ENCODE data around the gene SAMD1.

SAMD1 gene

GRCh38 chr19:14096272-14096992 lies 5.9 kb upstream of the SAMD1 start:
- Histone ChIP-seq H3K79me1 (ENCODE audit: low read length) (peaks cover 4% of the 10 kb centered on the region), H2BK120ac (ENCODE audit: insufficient read depth, low read length, poor library complexity) (no peak overlapping the region), H3K4ac (ENCODE audit: low read depth, low read length) (no peak overlapping the region), H3K27ac (ENCODE audit: low read depth, low read length) (no peak overlapping the region), H3K18ac (ENCODE audit: low read length) (no peak overlapping the region), H3K9ac (ENCODE audit: low read length) (no peak overlapping the region), H3K4me2 (ENCODE audit: low read length) (no peak overlapping the region), H2BK5ac (ENCODE audit: low read depth, low read length, poor library complexity) (no peak overlapping the region), H2AK5ac (ENCODE audit: low read length) (no peak overlapping the region), H3K27me3 (ENCODE audit: insufficient read depth, low read length) (no peaks in the 10 kb centered on the region), H3K9me3 (ENCODE audit: insufficient read depth, low read depth, low read length) (peaks cover 7% of the 10 kb centered on the region), H3K23ac (ENCODE audit: low read length) (no peak overlapping the region), H2BK12ac (ENCODE audit: low read length) (no peak overlapping the region), H3K4me3 (ENCODE audit: low read depth, low read length) (no peak overlapping the region), H4K91ac (ENCODE audit: low read depth, low read length) (no peak overlapping the region), H4K12ac (ENCODE audit: low read depth, low read length) (no peak overlapping the region), H3K36me3 (ENCODE audit: control insufficient read depth in 1 of 2, insufficient read depth in 2 of 2, low read length in 2 of 2) (peaks cover 24 to 26% of the 10 kb centered on the region in 2 experiments), H2AFZ (ENCODE audit: insufficient read depth, low read length, poor library complexity) (no peak overlapping the region), H3K14ac (ENCODE audit: low read length) (no peak overlapping the region), H3K4me1 (ENCODE audit: control insufficient read depth in 1 of 2, insufficient read depth in 2 of 2, low read length in 2 of 2) (peaks cover 2 to 4% of the 10 kb centered on the region in 2 experiments), H3K79me2 (ENCODE audit: control insufficient read depth, insufficient read depth, low read length, poor library complexity) (peaks cover 1% of the 10 kb centered on the region), H4K8ac (ENCODE audit: low read depth, low read length) (no peak overlapping the region)
- WGBS (ENCODE audit: extremely low coverage, insufficient coverage, insufficient read length): no CpG with 5 or more reads among the region's 11 CpGs
- no peak for DNase-seq

- peaks cover 2 to 4% of the 10 kb centered on the region in 2 experiments for H3K4me1 ChIP-seq (ENCODE audit: control insufficient read depth in 1 of 2, insufficient read depth in 2 of 2, low read length in 2 of 2)
- peaks cover 16 to 18% of the 10 kb centered on the region in 2 experiments for H3K36me3 ChIP-seq (ENCODE audit: control insufficient read depth in 1 of 2, insufficient read depth in 2 of 2, low read length in 2 of 2)
- peaks cover 11% of the 10 kb centered on the region for H3K79me1 ChIP-seq (ENCODE audit: low read length)
- no peak overlapping the region for H3K9ac ChIP-seq (ENCODE audit: low read length)
- no peak overlapping the region for H2BK120ac ChIP-seq (ENCODE audit: insufficient read depth, low read length, poor library complexity)
- no peak overlapping the region for H2BK12ac ChIP-seq (ENCODE audit: low read length)
- no peak overlapping the region for H3K14ac ChIP-seq (ENCODE audit: low read length)
- H3K9me3 ChIP-seq (ENCODE audit: insufficient read depth, low read depth, low read length): peaks cover 5% of the 10 kb centered on the region
- no peak for DNase-seq
- H4K12ac ChIP-seq (ENCODE audit: low read depth, low read length): no peak overlapping the region
- no peak overlapping the region for H3K27ac ChIP-seq (ENCODE audit: low read depth, low read length)
- H2BK5ac ChIP-seq (ENCODE audit: low read depth, low read length, poor library complexity): no peak overlapping the region
- H3K4me2 ChIP-seq (ENCODE audit: low read length): no peak overlapping the region
- no peak overlapping the region for H4K8ac ChIP-seq (ENCODE audit: low read depth, low read length)
- no peak overlapping the region for H3K4me3 ChIP-seq (ENCODE audit: low read depth, low read length)
- H2AK5ac ChIP-seq (ENCODE audit: low read length): no peak overlapping the region
- no peaks in the 10 kb centered on the region for H3K27me3 ChIP-seq (ENCODE audit: insufficient read depth, low read length)
- WGBS (ENCODE audit: extremely low coverage, insufficient coverage, insufficient read length): no CpG with 5 or more reads among the region's 7 CpGs
- no peak overlapping the region for H4K91ac ChIP-seq (ENCODE audit: low read depth, low read length)
- H2AFZ ChIP-seq (ENCODE audit: insufficient read depth, low read length, poor library complexity): no peak overlapping the region
- H3K79me2 ChIP-seq (ENCODE audit: control insufficient read depth, insufficient read depth, low read length, poor library complexity): peaks cover 5% of the 10 kb centered on the region
- H3K23ac ChIP-seq (ENCODE audit: low read length): no peak overlapping the region
- H3K18ac ChIP-seq (ENCODE audit: low read length): no peak overlapping the region
- H3K4ac ChIP-seq (ENCODE audit: low read depth, low read length): no peak overlapping the region
Measured at GRCh38 chr19:14094854-14095253, 4.3 kb upstream of the SAMD1 start.

GRCh38 chr19:14093117-14093823 lies 2.7 kb upstream of the SAMD1 start:
- WGBS (ENCODE audit: extremely low coverage, insufficient coverage, insufficient read length): no CpG with 5 or more reads among the region's 9 CpGs
- peaks cover 8% of the 10 kb centered on the region for H3K79me2 ChIP-seq (ENCODE audit: control insufficient read depth, insufficient read depth, low read length, poor library complexity)
- no peak overlapping the region for H3K4me3 ChIP-seq (ENCODE audit: low read depth, low read length)
- no peak overlapping the region for H3K4me2 ChIP-seq (ENCODE audit: low read length)
- DNase-seq: no peak
- H3K14ac ChIP-seq (ENCODE audit: low read length): no peak overlapping the region
- H3K4ac ChIP-seq (ENCODE audit: low read depth, low read length): no peak overlapping the region
- H4K12ac ChIP-seq (ENCODE audit: low read depth, low read length): no peak overlapping the region
- peaks cover 5% of the 10 kb centered on the region for H3K9me3 ChIP-seq (ENCODE audit: insufficient read depth, low read depth, low read length)
- no peak overlapping the region for H2BK5ac ChIP-seq (ENCODE audit: low read depth, low read length, poor library complexity)
- peaks cover 11% of the 10 kb centered on the region for H3K79me1 ChIP-seq (ENCODE audit: low read length)
- no peak overlapping the region for H4K8ac ChIP-seq (ENCODE audit: low read depth, low read length)
- no peak overlapping the region for H2AK5ac ChIP-seq (ENCODE audit: low read length)
- H2BK120ac ChIP-seq (ENCODE audit: insufficient read depth, low read length, poor library complexity): no peak overlapping the region
- H3K27ac ChIP-seq (ENCODE audit: low read depth, low read length): no peak overlapping the region
- no peak overlapping the region for H4K91ac ChIP-seq (ENCODE audit: low read depth, low read length)
- H2AFZ ChIP-seq (ENCODE audit: insufficient read depth, low read length, poor library complexity): no peak overlapping the region
- H3K23ac ChIP-seq (ENCODE audit: low read length): no peak overlapping the region
- peaks cover 6 to 7% of the 10 kb centered on the region in 2 experiments for H3K4me1 ChIP-seq (ENCODE audit: control insufficient read depth in 1 of 2, insufficient read depth in 2 of 2, low read length in 2 of 2)
- H3K36me3 ChIP-seq (ENCODE audit: control insufficient read depth in 1 of 2, insufficient read depth in 2 of 2, low read length in 2 of 2): peaks cover 25 to 26% of the 10 kb centered on the region in 2 experiments
- no peak overlapping the region for H2BK12ac ChIP-seq (ENCODE audit: low read length)
- H3K27me3 ChIP-seq (ENCODE audit: insufficient read depth, low read length): no peaks in the 10 kb centered on the region
- H3K18ac ChIP-seq (ENCODE audit: low read length): no peak overlapping the region
- no peak overlapping the region for H3K9ac ChIP-seq (ENCODE audit: low read length)

GRCh38 chr19:14091813-14092462 lies 1.4 kb upstream of the SAMD1 start:
- Histone ChIP-seq H2BK5ac (ENCODE audit: low read depth, low read length, poor library complexity) (peak overlapping the region; percentile 27), H3K9me3 (ENCODE audit: insufficient read depth, low read depth, low read length) (peaks cover 5% of the 10 kb centered on the region), H3K18ac (ENCODE audit: low read length) (peak overlapping the region; percentile 72), H3K4me1 (ENCODE audit: control insufficient read depth in 1 of 2, insufficient read depth in 2 of 2, low read length in 2 of 2) (peaks cover 6 to 7% of the 10 kb centered on the region in 2 experiments), H3K79me2 (ENCODE audit: control insufficient read depth, insufficient read depth, low read length, poor library complexity) (peaks cover 8% of the 10 kb centered on the region), H3K4me2 (ENCODE audit: low read length) (peak overlapping the region; percentile 82), H3K14ac (ENCODE audit: low read length) (peak overlapping the region; percentile 36), H3K27ac (ENCODE audit: low read depth, low read length) (no peak overlapping the region), H3K4ac (ENCODE audit: low read depth, low read length) (peak overlapping the region; percentile 37), H3K23ac (ENCODE audit: low read length) (no peak overlapping the region), H3K36me3 (ENCODE audit: control insufficient read depth in 1 of 2, insufficient read depth in 2 of 2, low read length in 2 of 2) (peaks cover 22 to 24% of the 10 kb centered on the region in 2 experiments), H2BK120ac (ENCODE audit: insufficient read depth, low read length, poor library complexity) (peak overlapping the region; percentile 57), H4K91ac (ENCODE audit: low read depth, low read length) (peak overlapping the region; percentile 51), H3K27me3 (ENCODE audit: insufficient read depth, low read length) (no peaks in the 10 kb centered on the region), H3K4me3 (ENCODE audit: low read depth, low read length) (peak overlapping the region; percentile 5), H2AFZ (ENCODE audit: insufficient read depth, low read length, poor library complexity) (peak overlapping the region; percentile 30), H3K79me1 (ENCODE audit: low read length) (peaks cover 11% of the 10 kb centered on the region), H4K8ac (ENCODE audit: low read depth, low read length) (peak overlapping the region; percentile 71), H3K9ac (ENCODE audit: low read length) (no peak overlapping the region), H2BK12ac (ENCODE audit: low read length) (no peak overlapping the region), H4K12ac (ENCODE audit: low read depth, low read length) (no peak overlapping the region), H2AK5ac (ENCODE audit: low read length) (peak overlapping the region; percentile 87)
- DNase-seq: no peak
- no CpG with 5 or more reads among the region's 15 CpGs for WGBS (ENCODE audit: extremely low coverage, insufficient coverage, insufficient read length)
